ENCODE results near the gene PRDM5. TPM values are rescaled to one million over a fixed set of nuclear protein-coding genes. Genes with fewer than 3 reads are reported as not detected.

The PRDM5 gene
- total and polyA plus RNA-seq, 10 of the 15 experiments (the other 5 are each of a cell fraction or from before 2014, with no cell fraction given): 0.07 TPM; not detected in 9

GRCh38 chr4:120672076-120672475 lies 250.4 kb downstream of the PRDM5 start:
- Histone ChIP-seq H3K27me3 (replicated peaks in 1 of 2; ENCODE audit: control insufficient read depth in 2 of 2, insufficient read depth in 2 of 2, low read length in 1 of 2) (no peaks in the 10 kb centered on the region), H2AFZ (ENCODE audit: control insufficient read depth, low read depth, low read length) (no peak overlapping the region), H3K27ac (ENCODE audit: control insufficient read depth, insufficient read depth) (no peak overlapping the region), H4K20me1 (ENCODE audit: control insufficient read depth, insufficient read depth) (no peaks in the 10 kb centered on the region), H3K4me3 (no peak overlapping the region), H3K79me2 (ENCODE audit: control insufficient read depth, insufficient read depth, low read length) (no peaks in the 10 kb centered on the region), H3K9me3 (replicated peaks; ENCODE audit: control insufficient read depth, insufficient read depth, low read length) (no peaks in the 10 kb centered on the region), H3K4me2 (ENCODE audit: control insufficient read depth, insufficient read depth) (no peak overlapping the region), H3K4me1 (ENCODE audit: control insufficient read depth, insufficient read depth, low read length) (no peaks in the 10 kb centered on the region), H3K36me3 (ENCODE audit: control insufficient read depth in 2 of 2, insufficient read depth in 2 of 2, low read length in 1 of 2) (no peaks in the 10 kb centered on the region), H3K9ac (ENCODE audit: control insufficient read depth, insufficient read depth, low read length) (no peak overlapping the region)
- ChIA-PET POLR2A (no interaction called here), SMC1A (ENCODE audit: uncharacterized antibody, unreplicated experiment) (no interaction called here), RAD21 (ENCODE audit: unreplicated experiment) (no interaction called here), CTCF (no interaction called here)
- TF ChIP-seq POLR2AphosphoS2 (IDR thresholded peaks at IDR 0.05; ENCODE audit: low read depth, low read length) (no peak), MEF2B (IDR thresholded peaks at IDR 0.05; ENCODE audit: partially characterized antibody, poor library complexity, severe bottlenecking) (no peak), MYB (IDR thresholded peaks at IDR 0.05; ENCODE audit: borderline replicate concordance, low read depth, low read length) (no peak), HDGF (IDR thresholded peaks at IDR 0.05) (no peak), CREM (IDR thresholded peaks at IDR 0.05; ENCODE audit: low read depth) (no peak), GATAD2B (conservative IDR thresholded peaks at IDR 0.05; ENCODE audit: low read depth) (no peak), STAT3 (IDR thresholded peaks at IDR 0.05; ENCODE audit: low read depth, low read length) (no peak), SP1 (IDR thresholded peaks at IDR 0.05; ENCODE audit: low read depth, low read length) (no peak), TBL1XR1 (IDR thresholded peaks at IDR 0.05; ENCODE audit: low read depth, low read length) (no peak), MYC (IDR thresholded peaks at IDR 0.05; ENCODE audit: insufficient read depth, insufficient read length, insufficient replicate concordance, low read length, severe bottlenecking) (no peak), TCF12 (IDR thresholded peaks at IDR 0.05; ENCODE audit: low read depth, low read length) (no peak), FOXK2 (IDR thresholded peaks at IDR 0.05) (no peak), KLF5 (IDR thresholded peaks at IDR 0.05; ENCODE audit: partially characterized antibody) (no peak), SMAD1 (IDR thresholded peaks at IDR 0.05; ENCODE audit: low read depth, partially characterized antibody) (no peak)
- TF ChIP-seq, protein P1, sequence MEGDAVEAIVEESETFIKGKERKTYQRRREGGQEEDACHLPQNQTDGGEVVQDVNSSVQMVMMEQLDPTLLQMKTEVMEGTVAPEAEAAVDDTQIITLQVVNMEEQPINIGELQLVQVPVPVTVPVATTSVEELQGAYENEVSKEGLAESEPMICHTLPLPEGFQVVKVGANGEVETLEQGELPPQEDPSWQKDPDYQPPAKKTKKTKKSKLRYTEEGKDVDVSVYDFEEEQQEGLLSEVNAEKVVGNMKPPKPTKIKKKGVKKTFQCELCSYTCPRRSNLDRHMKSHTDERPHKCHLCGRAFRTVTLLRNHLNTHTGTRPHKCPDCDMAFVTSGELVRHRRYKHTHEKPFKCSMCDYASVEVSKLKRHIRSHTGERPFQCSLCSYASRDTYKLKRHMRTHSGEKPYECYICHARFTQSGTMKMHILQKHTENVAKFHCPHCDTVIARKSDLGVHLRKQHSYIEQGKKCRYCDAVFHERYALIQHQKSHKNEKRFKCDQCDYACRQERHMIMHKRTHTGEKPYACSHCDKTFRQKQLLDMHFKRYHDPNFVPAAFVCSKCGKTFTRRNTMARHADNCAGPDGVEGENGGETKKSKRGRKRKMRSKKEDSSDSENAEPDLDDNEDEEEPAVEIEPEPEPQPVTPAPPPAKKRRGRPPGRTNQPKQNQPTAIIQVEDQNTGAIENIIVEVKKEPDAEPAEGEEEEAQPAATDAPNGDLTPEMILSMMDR (IDR thresholded peaks at IDR 0.05 in 2 of 3, conservative IDR thresholded peaks at IDR 0.05 in 1 of 3; ENCODE audit: control insufficient read depth in 2 of 3, extremely low read depth in 1 of 3, insufficient read depth in 1 of 3, low read depth in 3 of 3, low read length in 3 of 3): no peak
- TF ChIP-seq, protein P2, sequence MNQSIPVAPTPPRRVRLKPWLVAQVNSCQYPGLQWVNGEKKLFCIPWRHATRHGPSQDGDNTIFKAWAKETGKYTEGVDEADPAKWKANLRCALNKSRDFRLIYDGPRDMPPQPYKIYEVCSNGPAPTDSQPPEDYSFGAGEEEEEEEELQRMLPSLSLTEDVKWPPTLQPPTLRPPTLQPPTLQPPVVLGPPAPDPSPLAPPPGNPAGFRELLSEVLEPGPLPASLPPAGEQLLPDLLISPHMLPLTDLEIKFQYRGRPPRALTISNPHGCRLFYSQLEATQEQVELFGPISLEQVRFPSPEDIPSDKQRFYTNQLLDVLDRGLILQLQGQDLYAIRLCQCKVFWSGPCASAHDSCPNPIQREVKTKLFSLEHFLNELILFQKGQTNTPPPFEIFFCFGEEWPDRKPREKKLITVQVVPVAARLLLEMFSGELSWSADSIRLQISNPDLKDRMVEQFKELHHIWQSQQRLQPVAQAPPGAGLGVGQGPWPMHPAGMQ (IDR thresholded peaks at IDR 0.05; ENCODE audit: borderline replicate concordance): no peak
- TF ChIP-seq, protein P3, sequence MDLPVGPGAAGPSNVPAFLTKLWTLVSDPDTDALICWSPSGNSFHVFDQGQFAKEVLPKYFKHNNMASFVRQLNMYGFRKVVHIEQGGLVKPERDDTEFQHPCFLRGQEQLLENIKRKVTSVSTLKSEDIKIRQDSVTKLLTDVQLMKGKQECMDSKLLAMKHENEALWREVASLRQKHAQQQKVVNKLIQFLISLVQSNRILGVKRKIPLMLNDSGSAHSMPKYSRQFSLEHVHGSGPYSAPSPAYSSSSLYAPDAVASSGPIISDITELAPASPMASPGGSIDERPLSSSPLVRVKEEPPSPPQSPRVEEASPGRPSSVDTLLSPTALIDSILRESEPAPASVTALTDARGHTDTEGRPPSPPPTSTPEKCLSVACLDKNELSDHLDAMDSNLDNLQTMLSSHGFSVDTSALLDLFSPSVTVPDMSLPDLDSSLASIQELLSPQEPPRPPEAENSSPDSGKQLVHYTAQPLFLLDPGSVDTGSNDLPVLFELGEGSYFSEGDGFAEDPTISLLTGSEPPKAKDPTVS (IDR thresholded peaks at IDR 0.05; ENCODE audit: low read depth, low read length): no peak
- ATAC-seq (no peak), FAIRE-seq (no peak), DNase-seq (ENCODE audit: low read depth, low spot score) (no peak)
- intact Hi-C loops (cut with micrococcal nuclease; ENCODE audit: unreplicated experiment): no loop called here
- in situ Hi-C loops (cut with MboI): no loop called here
- no TSS peak for BruUV-seq (replicated peaks)
- 31% methylated on average over 1 of the region's 1 CpG for WGBS (ENCODE audit: insufficient coverage, insufficient replicate concordance, low lambda C conversion rate, missing lambda C conversion rate)
